Lower leg skin (tissue), 3 donors: ENCODE measurements around the gene SORCS2.
"Not testable (repeated sequence)": the region's sequence is repeated elsewhere in the genome, so short reads cannot be mapped to it uniquely, and the experiment has no call there.

Experiments used
- POLR2A ChIP-seq, 2 donors: fragments of 450-650 bp; IDR thresholded peaks; one replicate each; pipeline ENCODE4 v1.6.1; 2016 to 2017; ENCODE audit warnings: antibody characterized with exemption in 2 of 2, mild to moderate bottlenecking in 1 of 2, moderate library complexity in 1 of 2
- TF ChIP-seq, protein P1 (sequence below), 3 donors: fragments of 450-650 bp; IDR thresholded peaks; one replicate each; pipeline ENCODE4 v1.5.1; 2016; ENCODE audit warnings: antibody characterized with exemption in 3 of 3, mild to moderate bottlenecking in 3 of 3, moderate library complexity in 2 of 3

DNA sequence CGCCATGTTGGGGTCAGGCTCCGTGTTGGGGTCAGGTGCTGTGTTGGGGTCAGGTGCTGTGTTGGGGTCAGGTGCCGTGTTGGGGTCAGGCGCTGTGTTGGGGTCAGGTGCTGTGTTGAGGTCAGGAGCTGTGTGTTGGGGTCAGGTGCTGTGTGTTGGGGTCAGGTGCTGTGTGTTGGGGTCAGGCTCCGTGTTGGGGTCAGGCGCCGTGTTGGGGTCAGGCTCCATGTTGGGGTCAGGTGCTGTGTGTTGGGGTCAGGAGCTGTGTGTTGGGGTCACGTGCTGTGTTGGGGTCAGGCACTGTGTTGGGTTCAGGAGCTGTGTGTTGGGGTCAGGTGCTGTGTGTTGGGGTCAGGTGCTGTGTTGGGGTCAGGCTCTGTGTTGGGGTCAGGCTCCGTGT, 260.5 kb downstream of the SORCS2 start:
- TF ChIP-seq POLR2A (IDR thresholded peaks at IDR 0.05) = not testable (repeated sequence)
- TF ChIP-seq, protein P1, sequence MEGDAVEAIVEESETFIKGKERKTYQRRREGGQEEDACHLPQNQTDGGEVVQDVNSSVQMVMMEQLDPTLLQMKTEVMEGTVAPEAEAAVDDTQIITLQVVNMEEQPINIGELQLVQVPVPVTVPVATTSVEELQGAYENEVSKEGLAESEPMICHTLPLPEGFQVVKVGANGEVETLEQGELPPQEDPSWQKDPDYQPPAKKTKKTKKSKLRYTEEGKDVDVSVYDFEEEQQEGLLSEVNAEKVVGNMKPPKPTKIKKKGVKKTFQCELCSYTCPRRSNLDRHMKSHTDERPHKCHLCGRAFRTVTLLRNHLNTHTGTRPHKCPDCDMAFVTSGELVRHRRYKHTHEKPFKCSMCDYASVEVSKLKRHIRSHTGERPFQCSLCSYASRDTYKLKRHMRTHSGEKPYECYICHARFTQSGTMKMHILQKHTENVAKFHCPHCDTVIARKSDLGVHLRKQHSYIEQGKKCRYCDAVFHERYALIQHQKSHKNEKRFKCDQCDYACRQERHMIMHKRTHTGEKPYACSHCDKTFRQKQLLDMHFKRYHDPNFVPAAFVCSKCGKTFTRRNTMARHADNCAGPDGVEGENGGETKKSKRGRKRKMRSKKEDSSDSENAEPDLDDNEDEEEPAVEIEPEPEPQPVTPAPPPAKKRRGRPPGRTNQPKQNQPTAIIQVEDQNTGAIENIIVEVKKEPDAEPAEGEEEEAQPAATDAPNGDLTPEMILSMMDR (IDR thresholded peaks at IDR 0.05) = not testable (repeated sequence)
